WTC11 (cell line): ENCODE data around the gene ARL15.

ENCODE experiments used
- GABPB1 ChIP-seq: sonication (generic); formaldehyde crosslinking; IDR thresholded peaks from 2 replicates; pipeline ENCODE4 v1.8.1; 2023; ENCODE audit warnings: mild to moderate bottlenecking, missing genetic modification reagents
- SMAD3 ChIP-seq: sonication (generic); formaldehyde crosslinking; IDR thresholded peaks from 2 replicates; pipeline ENCODE4 v1.8.0; 2022; ENCODE audit warnings: missing genetic modification reagents, mild to moderate bottlenecking, borderline replicate concordance
- ZNF138 ChIP-seq: sonication (generic); formaldehyde crosslinking; conservative IDR thresholded peaks from 2 replicates; pipeline ENCODE4 v1.8.1; 2022; ENCODE audit warnings: mild to moderate bottlenecking, moderate library complexity, missing genetic modification reagents
- ZNF263 ChIP-seq: sonication (generic); formaldehyde crosslinking; IDR thresholded peaks from 2 replicates; pipeline ENCODE4 v1.8.1; 2022; ENCODE audit warnings: low read depth, mild to moderate bottlenecking, moderate library complexity, missing genetic modification reagents
- ZNF423 ChIP-seq: fragments of 250-450 bp; sonication (Bioruptor Pico); IDR thresholded peaks from 2 replicates; pipeline ENCODE4 v2.1.2; 2022; ENCODE audit warnings: mild to moderate bottlenecking, moderate library complexity
- TF ChIP-seq, protein P1 (sequence below): sonication (generic); formaldehyde crosslinking; IDR thresholded peaks from 2 replicates; pipeline ENCODE4 v1.8.0; 2022; ENCODE audit warnings: mild to moderate bottlenecking, missing genetic modification reagents
- TF ChIP-seq, protein P2 (sequence below): fragments of 200-600 bp; IDR thresholded peaks from 2 replicates; pipeline ENCODE4 v1.8.0; 2022; ENCODE audit warnings: antibody characterized with exemption

DNA sequence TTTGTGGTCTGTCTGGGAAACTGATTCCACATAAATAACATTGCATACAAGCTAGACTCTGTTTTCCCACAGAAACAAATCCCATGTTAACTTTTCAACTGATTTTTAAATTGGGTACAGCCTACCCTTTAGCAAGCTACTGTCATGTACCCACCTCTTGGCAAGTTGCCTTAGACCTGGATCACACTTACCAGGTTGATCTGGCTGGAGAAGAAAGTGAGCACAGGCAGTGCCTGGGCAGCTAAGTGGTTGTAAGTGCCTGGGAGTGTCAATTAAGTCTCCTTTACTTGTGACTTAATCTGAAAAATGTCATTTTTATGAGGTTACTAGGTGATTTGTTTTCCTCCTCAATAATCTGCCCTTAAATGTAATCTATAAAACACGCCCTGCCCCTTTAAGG is 336.4 kb downstream of the ARL15 start:
- TF ChIP-seq GABPB1 = no peak
- no peak for TF ChIP-seq ZNF263
- TF ChIP-seq, protein P1, sequence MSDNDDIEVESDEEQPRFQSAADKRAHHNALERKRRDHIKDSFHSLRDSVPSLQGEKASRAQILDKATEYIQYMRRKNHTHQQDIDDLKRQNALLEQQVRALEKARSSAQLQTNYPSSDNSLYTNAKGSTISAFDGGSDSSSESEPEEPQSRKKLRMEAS (CRISPR knock-in tag) = no peak
- TF ChIP-seq, protein P2, sequence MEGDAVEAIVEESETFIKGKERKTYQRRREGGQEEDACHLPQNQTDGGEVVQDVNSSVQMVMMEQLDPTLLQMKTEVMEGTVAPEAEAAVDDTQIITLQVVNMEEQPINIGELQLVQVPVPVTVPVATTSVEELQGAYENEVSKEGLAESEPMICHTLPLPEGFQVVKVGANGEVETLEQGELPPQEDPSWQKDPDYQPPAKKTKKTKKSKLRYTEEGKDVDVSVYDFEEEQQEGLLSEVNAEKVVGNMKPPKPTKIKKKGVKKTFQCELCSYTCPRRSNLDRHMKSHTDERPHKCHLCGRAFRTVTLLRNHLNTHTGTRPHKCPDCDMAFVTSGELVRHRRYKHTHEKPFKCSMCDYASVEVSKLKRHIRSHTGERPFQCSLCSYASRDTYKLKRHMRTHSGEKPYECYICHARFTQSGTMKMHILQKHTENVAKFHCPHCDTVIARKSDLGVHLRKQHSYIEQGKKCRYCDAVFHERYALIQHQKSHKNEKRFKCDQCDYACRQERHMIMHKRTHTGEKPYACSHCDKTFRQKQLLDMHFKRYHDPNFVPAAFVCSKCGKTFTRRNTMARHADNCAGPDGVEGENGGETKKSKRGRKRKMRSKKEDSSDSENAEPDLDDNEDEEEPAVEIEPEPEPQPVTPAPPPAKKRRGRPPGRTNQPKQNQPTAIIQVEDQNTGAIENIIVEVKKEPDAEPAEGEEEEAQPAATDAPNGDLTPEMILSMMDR = no peak
- TF ChIP-seq ZNF423 (CRISPR knock-in tag) = no peak
- TF ChIP-seq SMAD3 = no peak
- no peak for TF ChIP-seq ZNF138 (CRISPR knock-in tag)
